ENCODE data around the gene KTI12.
"Not testable (repeated sequence)": the region's sequence is repeated elsewhere in the genome, so short reads cannot be mapped to it uniquely, and the experiment has no call there.

The KTI12 gene

GRCh38 chr1:52033190-52034049 is at the start of gene KTI12:
TSS of gene KTI12 (minus strand) at chr1:52033810. CDS start at chr1:52033761, 49 bp downstream.
- Mint-ChIP-seq H3K27me3 (no peaks in the 10 kb centered on the region), H3K9me3 (no peaks in the 10 kb centered on the region), H3K36me3 (peaks cover 37% of the 10 kb centered on the region), H3K4me1 (peaks cover 34% of the 10 kb centered on the region), H3K27ac (peak within 1 kb of the TSS; percentile 95), H3K4me3 (peak within 1 kb of the TSS; percentile 90)
- DNase-seq: peak; percentile 94
- CTCF ChIA-PET: no interaction called here

- H3K4me1 Mint-ChIP-seq: no peaks in the 10 kb centered on the region
These were observed 46.4 kb upstream of the KTI12 start for GRCh38 chr1:52080014-52080415.

GRCh38 chr1:52077277-52077676 is 43.7 kb upstream of the KTI12 start:
- peaks cover 16% of the 10 kb centered on the region for H3K36me3 Mint-ChIP-seq
- not testable (repeated sequence) for H3K27me3 Mint-ChIP-seq, DNase-seq, H3K4me1 Mint-ChIP-seq, H3K4me3 Mint-ChIP-seq, H3K27ac Mint-ChIP-seq, H3K9me3 Mint-ChIP-seq
- CTCF ChIA-PET: interaction anchor here (1.1 kb wide), 1 partner anchor 13 kb away, joined by 4 read pairs; no protein-coding TSS in a partner anchor

More at GRCh38 chr1:52080014-52080415, 46.4 kb upstream of the KTI12 start:
- Mint-ChIP-seq H3K4me3 (no peak overlapping the region), H3K36me3 (peaks cover 10% of the 10 kb centered on the region), H3K27ac (no peak overlapping the region), H3K27me3 (no peaks in the 10 kb centered on the region), H3K9me3 (no peaks in the 10 kb centered on the region)
- CTCF ChIA-PET: no interaction called here
- no peak for DNase-seq

- Mint-ChIP-seq H3K9me3 (no peaks in the 10 kb centered on the region), H3K27me3 (no peaks in the 10 kb centered on the region), H3K4me3 (no peak overlapping the region), H3K4me1 (peaks cover 7% of the 10 kb centered on the region), H3K27ac (no peak overlapping the region), H3K36me3 (peaks cover 35% of the 10 kb centered on the region)
- no peak for DNase-seq
- CTCF ChIA-PET: no interaction called here
These were observed 38.7 kb upstream of the KTI12 start for GRCh38 chr1:52072291-52072690.

- no peaks in the 10 kb centered on the region for H3K27me3 Mint-ChIP-seq
- peaks cover 7% of the 10 kb centered on the region for H3K4me1 Mint-ChIP-seq
- CTCF ChIA-PET: no interaction called here
- H3K9me3 Mint-ChIP-seq: no peaks in the 10 kb centered on the region
- H3K27ac Mint-ChIP-seq: no peak overlapping the region
- H3K4me3 Mint-ChIP-seq: no peak overlapping the region
- DNase-seq: no peak
- H3K36me3 Mint-ChIP-seq: peaks cover 34% of the 10 kb centered on the region
These were observed 37.1 kb upstream of the KTI12 start for GRCh38 chr1:52070704-52071103.

GRCh38 chr1:52063192-52063591 is 29.6 kb upstream of the KTI12 start:
- no peak for DNase-seq
- H3K27me3 Mint-ChIP-seq: no peaks in the 10 kb centered on the region
- CTCF ChIA-PET: no interaction called here
- H3K36me3 Mint-ChIP-seq: peaks cover 34% of the 10 kb centered on the region
- no peaks in the 10 kb centered on the region for H3K9me3 Mint-ChIP-seq
- no peak overlapping the region for H3K4me3 Mint-ChIP-seq
- no peak overlapping the region for H3K27ac Mint-ChIP-seq
- peaks cover 16% of the 10 kb centered on the region for H3K4me1 Mint-ChIP-seq

- no peaks in the 10 kb centered on the region for H3K9me3 Mint-ChIP-seq
- CTCF ChIA-PET: interaction anchor here (0.9 to 1.5 kb wide), 2 partner anchors 8 to 51 kb away, joined by 3 read pairs; no protein-coding TSS in a partner anchor
- no peak overlapping the region for H3K4me3 Mint-ChIP-seq
- H3K27ac Mint-ChIP-seq: no peak overlapping the region
- no peaks in the 10 kb centered on the region for H3K27me3 Mint-ChIP-seq
- H3K36me3 Mint-ChIP-seq: peaks cover 30% of the 10 kb centered on the region
- peaks cover 30% of the 10 kb centered on the region for H3K4me1 Mint-ChIP-seq
- no peak for DNase-seq
These were observed 27.2 kb upstream of the KTI12 start for GRCh38 chr1:52060822-52061221.

GRCh38 chr1:52059888-52060287 is 26.3 kb upstream of the KTI12 start:
- CTCF ChIA-PET: interaction anchor here (1.5 kb wide), 1 partner anchor 9 kb away, joined by 3 read pairs; no protein-coding TSS in a partner anchor
- Mint-ChIP-seq H3K36me3 (peaks cover 30% of the 10 kb centered on the region), H3K9me3 (no peaks in the 10 kb centered on the region), H3K4me1 (peaks cover 30% of the 10 kb centered on the region), H3K27me3 (no peaks in the 10 kb centered on the region), H3K4me3 (no peak overlapping the region), H3K27ac (no peak overlapping the region)
- DNase-seq: no peak

- Mint-ChIP-seq H3K27ac (no peak overlapping the region), H3K27me3 (no peaks in the 10 kb centered on the region), H3K4me1 (peaks cover 33% of the 10 kb centered on the region), H3K9me3 (no peaks in the 10 kb centered on the region), H3K4me3 (peak overlapping the region; percentile 37), H3K36me3 (peaks cover 29% of the 10 kb centered on the region)
- CTCF ChIA-PET: no interaction called here
- DNase-seq: no peak
These were observed 25.7 kb upstream of the KTI12 start for GRCh38 chr1:52059321-52059720.

- Mint-ChIP-seq H3K4me3 (peak overlapping the region; percentile 93), H3K4me1 (peaks cover 44% of the 10 kb centered on the region), H3K27me3 (no peaks in the 10 kb centered on the region), H3K9me3 (no peaks in the 10 kb centered on the region), H3K36me3 (peaks cover 23% of the 10 kb centered on the region), H3K27ac (peak overlapping the region; percentile 24)
- CTCF ChIA-PET: no interaction called here
- DNase-seq: no peak
These were observed 24.3 kb upstream of the KTI12 start for GRCh38 chr1:52057876-52058415.

GRCh38 chr1:52057255-52057654 is 23.6 kb upstream of the KTI12 start:
- DNase-seq: no peak
- Mint-ChIP-seq H3K9me3 (no peaks in the 10 kb centered on the region), H3K4me1 (peaks cover 50% of the 10 kb centered on the region), H3K36me3 (peaks cover 24% of the 10 kb centered on the region), H3K27me3 (no peaks in the 10 kb centered on the region), H3K27ac (peak overlapping the region; percentile 97), H3K4me3 (peak overlapping the region; percentile 93)
- CTCF ChIA-PET: interaction anchor here (1.2 kb wide), 1 partner anchor 70 kb away, joined by 3 read pairs; no protein-coding TSS in a partner anchor

GRCh38 chr1:52056937-52057231 is 23.3 kb upstream of the KTI12 start:
- DNase-seq: no peak
- peak overlapping the region; percentile 93 for H3K4me3 Mint-ChIP-seq
- no peaks in the 10 kb centered on the region for H3K9me3 Mint-ChIP-seq
- no peaks in the 10 kb centered on the region for H3K27me3 Mint-ChIP-seq
- H3K27ac Mint-ChIP-seq: peak overlapping the region; percentile 97
- H3K36me3 Mint-ChIP-seq: peaks cover 27% of the 10 kb centered on the region
- H3K4me1 Mint-ChIP-seq: peaks cover 52% of the 10 kb centered on the region
- CTCF ChIA-PET: interaction anchor here (1.2 kb wide), 1 partner anchor 70 kb away, joined by 3 read pairs; no protein-coding TSS in a partner anchor

GRCh38 chr1:52056163-52056936 is 22.7 kb upstream of the KTI12 start, which contains the start of gene BTF3L4:
TSS of gene BTF3L4 (plus strand) at chr1:52056295. CDS start at chr1:52059848, 3,553 bp downstream.
- Mint-ChIP-seq H3K4me3 (peak within 1 kb of the TSS; percentile 93), H3K36me3 (peaks cover 28% of the 10 kb centered on the region), H3K9me3 (no peaks in the 10 kb centered on the region), H3K27ac (peak within 1 kb of the TSS; percentile 97), H3K4me1 (peaks cover 52% of the 10 kb centered on the region), H3K27me3 (no peaks in the 10 kb centered on the region)
- DNase-seq: peak; percentile 98
- CTCF ChIA-PET: interaction anchor here (1.2 kb wide), 1 partner anchor 71 kb away, joined by 3 read pairs; no protein-coding TSS in a partner anchor

GRCh38 chr1:52055866-52056162 is 22.2 kb upstream of the KTI12 start:
- DNase-seq: no peak
- Mint-ChIP-seq H3K27ac (peak overlapping the region; percentile 97), H3K4me3 (peak overlapping the region; percentile 93), H3K4me1 (peaks cover 55% of the 10 kb centered on the region), H3K36me3 (peaks cover 29% of the 10 kb centered on the region), H3K9me3 (no peaks in the 10 kb centered on the region), H3K27me3 (no peaks in the 10 kb centered on the region)
- CTCF ChIA-PET: no interaction called here
